HPDE6-E6E7 (cell line): ENCODE data around the gene PRKAG3.
"Not testable (repeated sequence)": the region's sequence is repeated elsewhere in the genome, so short reads cannot be mapped to it uniquely, and the experiment has no call there.

Experiments used
- DNase-seq: peaks from one replicate; pipeline ENCODE4 v3.0.0; 2011; ENCODE audit warnings: missing footprints; ENCODE audit errors: extremely low spot score

PRKAG3 gene

DNA sequence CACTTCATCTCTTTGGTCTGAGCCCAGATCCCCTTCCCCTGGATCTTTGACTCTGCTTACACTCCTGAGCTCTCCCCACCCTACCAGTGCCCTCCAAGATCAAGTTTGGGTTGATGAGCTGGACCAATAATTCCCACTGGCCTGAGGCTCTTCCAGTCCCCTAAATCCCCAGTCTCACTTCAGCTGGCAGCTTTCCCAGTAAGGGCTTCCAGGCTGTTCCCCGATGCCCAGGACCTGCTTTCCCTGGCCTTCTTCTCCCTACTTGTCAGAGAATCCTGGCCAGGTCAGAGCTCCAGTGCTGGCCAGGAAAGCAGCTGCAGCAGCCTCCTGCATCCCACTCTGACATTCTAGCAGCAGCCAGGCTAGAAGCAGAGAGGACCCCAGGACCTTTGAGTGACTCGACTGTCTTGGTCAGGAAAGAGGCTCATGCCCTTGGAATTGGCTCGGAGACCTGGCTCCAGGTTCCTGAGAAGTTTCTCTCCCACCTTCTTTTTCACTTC lies 31.5 kb upstream of the PRKAG3 start:
- DNase-seq = no peak

DNA sequence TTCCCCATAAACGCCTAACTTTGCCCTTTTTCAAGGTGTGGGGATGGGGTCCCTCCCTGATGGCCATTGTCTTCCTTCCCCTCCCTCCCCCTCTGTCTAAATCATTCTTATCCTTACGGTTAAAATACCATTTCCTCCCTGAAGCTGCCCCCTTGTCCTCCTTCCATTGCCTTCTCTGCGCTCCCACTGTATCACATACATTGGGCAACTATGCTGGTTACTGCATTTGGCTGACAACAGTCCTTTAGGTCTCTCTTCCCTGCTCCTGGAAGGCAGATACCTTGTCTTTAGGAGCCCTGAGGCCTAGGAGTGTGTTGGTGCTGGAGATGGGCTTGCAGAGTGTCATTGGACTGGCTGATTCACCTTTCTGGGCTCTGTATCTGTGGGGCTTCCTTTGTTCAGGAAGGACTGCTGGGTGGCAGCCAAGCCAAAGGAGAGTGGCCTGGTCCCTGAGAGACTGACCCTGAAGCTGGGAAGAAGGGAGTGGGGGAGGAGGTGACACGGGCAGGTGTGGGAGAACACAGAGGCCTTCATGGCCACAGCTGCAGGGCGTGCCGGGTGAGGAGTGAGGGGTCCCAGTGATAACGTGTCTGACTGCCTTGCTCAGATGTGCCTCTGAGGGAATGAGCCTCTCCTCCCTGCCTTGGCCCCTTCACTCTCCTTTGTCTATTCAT lies 30.2 kb upstream of the PRKAG3 start:
- no peak for DNase-seq

DNA sequence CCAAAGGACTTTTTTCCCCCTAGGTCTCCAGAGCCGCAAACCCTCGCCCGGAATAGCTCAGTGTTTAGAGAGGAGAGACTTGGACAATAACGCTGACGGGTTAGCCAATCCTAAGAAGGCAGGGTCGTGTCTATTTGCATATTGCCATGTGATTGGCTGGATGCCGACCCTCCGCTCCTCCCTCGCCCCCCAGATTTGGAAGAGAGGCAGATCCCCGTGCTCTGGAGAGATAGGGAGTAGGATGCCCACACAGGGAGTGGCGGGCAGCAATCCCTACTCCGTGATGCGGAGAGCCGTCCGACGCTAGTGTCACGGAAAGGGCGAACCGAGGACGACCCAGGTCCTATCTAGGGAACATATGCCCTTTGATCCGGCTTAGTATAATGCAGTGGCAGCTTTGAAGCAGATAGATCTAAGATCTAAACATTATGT lies 29.4 kb upstream of the PRKAG3 start:
- DNase-seq = no peak

DNA sequence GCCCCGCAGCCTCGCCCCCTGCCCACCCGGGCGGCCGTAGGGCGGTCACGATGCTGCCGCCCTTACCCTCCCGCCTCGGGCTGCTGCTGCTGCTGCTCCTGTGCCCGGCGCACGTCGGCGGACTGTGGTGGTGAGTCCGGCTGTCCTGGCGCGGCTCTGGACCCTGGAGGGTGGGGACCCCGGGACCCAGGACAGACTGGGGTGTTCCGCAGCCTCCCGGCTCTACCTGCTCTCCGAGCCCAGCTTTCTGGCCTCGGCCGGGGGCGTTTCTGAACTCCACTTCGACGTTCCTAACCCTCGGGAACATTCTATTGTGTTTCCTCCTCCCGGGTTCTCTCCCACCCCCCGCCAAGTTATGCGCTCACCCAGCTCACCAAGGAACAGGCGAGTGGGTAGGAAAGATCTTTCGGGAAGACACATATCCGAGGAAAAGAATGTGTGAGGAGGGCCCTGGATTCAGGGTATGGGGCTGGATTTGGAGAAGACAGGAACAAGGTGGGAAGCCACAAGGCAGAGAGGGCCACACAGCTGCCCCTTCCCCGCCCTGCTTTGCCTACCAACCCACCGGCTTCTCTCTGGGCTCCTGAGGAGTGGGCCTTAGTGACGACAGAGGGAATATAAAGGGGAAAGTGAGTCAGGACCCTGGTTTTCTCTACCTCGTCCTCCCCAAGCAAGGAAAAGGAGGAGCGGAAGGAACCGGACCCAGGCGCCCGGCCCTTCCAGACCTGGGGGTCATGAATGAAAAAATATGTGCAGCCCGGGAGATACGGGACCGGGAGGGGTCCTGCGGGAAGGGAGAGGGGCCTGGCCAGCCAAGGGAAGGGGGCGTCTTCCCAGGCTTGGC lies 28.6 kb upstream of the PRKAG3 start:
- no peak for DNase-seq

DNA sequence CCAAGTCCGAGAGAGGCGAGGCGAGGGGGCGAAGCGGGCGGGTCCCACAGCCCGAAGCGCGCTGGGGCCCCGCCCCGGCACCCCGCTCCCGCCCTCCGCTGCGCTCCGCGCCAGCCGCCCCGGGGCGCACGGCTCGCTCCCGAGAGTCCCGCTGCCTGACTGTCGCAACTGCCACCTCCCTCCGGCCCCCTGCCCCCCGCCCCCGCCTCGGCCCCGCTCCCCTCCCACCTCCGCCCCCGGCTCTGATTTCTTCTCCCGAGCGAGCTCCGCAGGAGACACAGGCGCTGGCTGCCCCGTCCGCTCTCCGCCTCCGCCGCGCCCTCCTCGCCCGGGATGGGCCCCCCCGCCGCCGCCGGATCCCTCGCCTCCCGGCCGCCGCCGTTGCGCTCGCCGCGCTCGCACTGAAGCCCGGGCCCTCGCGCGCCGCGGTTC lies 28.0 kb upstream of the PRKAG3 start, which contains the start of gene WNT6:
WNT6 (plus strand) TSS at position 250 of the 432 bp plus-strand sequence. CDS start 233 bp downstream, outside the sequence.
- no peak for DNase-seq

DNA sequence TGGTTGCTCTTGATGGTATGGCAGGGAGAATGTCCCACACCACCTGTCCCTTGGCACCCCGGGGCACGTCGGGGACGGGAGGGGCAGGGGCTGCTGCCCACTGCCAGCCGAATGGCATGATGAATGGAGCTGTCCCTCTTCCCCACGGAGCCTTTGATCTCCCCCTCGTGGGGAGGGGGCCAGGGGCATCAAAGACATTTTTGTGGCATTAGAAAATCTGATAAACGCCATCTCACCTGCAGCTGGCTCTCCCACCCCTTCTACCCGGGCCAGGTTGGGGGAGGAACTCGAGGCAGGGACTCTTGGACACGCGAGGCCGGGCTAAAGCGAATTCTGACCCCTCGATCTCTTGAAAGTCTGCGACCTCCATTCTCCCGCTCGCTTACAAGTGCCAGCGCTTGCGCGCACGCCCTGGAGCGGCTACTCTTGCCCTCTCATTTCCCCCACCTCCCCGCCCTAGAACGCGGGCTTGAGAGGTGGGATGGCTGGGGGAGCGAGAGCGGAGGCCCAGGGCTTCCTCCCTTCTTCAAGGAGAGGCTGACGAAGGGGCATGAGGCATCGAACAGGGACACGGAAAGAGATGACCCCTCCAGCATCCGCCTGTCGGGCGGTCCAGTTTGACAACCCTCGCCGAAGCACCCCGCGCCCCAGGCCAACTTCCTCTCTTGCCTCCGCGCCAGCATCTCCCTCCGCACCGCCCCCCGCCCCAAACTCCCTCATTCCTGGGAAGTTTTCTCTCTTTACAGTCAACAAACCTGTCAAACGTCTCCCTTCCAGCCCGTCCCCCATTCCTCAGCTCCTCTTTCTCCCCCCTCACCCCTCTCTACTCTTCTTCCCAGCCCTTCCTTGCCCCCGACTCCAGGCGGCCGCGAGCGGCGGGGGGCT lies 27.3 kb upstream of the PRKAG3 start:
- DNase-seq = no peak

DNA sequence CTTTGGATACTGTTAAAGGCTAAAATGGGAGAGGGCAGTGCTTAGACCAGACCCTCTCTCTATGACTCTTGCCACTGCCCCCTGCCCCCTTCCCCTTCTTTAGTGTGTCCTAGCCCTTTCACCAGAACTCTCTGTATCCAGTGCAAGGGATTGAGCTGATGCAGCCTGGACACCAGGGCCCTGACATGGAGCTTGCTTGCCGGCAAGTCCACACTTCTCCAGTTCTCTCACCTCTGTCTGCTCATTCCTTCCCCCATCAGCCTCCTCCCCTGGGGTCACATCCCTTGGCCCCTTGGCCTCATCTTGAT lies 26.5 kb upstream of the PRKAG3 start:
- no peak for DNase-seq

DNA sequence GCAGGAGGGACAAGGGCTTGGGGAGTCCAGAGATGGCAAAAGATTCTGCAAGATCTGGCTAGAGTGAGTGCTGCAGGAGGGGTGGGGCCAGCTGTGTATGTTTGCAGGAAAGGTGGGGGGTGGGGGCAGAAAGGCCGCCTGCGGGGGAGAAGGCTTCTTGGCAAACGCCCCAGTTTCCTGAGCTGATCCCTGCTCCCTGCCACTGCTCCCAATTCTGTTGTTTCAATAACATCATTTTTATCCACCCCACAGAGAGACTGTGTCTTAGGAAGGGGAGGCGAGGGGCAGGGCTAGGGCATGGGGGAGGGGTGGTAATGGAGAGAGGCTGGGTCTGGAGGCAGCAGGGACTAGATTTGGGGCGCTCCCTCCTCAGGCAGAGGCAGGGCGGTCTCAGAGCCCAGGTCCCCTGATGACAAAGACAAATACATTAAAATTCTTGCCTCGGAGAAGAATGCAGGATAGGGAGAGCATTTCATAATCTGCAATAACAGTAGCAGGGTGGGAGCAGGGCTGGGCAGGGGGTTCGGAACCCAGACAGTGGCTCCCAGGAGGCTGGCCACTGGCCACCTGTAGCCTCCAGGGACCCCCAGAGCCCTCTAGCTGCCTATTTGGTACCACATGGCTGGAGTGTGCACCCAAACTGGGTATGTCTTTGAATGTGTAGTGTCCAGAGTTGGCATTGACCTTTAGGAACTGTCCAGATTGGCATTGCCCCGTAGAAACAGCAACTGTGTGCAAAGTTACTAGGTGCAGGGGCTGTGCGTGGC lies 26.0 kb upstream of the PRKAG3 start:
- no peak for DNase-seq

DNA sequence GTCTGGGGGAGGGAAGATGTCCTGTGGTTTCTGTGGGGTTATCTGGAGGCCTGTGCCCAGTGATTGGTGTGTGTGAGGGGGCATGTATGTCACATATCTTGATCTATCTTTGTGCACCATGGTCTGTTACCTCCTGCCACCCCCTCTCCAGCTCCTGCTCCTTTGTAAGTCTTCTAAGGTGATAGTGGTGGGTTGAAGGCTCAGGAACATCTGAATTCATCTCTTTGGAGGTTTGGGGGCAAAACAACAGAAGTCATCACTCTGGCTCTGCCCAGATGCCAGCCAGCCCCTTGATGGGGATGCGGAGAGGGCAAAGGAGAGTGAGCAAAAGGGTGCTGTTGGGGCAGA lies 25.3 kb upstream of the PRKAG3 start:
- no peak for DNase-seq

DNA sequence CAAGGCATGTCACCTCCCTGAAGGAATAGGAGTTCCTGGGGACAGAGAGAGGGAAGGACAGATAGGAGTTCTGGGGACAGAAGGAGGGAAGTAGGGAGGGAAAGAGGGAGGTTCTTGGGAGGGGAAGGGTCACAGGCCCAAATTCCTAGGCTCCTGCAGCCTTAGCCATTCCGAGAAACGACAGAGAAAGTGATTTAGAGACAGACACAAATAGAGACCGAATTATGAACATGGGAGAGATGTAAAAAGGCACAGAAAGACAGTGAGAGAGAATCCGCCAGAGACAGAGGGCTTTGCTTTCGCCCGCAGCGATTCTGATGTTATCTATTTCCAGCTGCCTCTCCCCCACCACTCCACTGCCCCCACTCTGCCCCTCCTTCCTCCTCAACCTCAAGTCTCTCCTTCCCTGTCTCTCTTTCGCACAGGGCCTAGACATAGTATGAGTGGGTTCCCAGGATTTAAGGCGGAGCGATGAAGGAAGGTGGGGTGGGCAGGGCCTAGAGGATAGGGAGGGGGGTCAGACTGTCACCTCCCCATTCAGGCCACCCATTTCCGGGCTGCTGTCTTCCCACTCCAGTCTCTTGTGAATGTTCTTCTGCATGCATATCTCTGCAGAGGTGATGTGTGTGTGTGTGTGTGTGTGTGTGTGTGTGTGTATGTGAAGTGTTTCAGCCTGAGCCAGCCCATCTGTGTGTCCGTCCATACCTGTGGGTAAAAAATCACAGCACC lies 24.7 kb upstream of the PRKAG3 start:
- DNase-seq = no peak

DNA sequence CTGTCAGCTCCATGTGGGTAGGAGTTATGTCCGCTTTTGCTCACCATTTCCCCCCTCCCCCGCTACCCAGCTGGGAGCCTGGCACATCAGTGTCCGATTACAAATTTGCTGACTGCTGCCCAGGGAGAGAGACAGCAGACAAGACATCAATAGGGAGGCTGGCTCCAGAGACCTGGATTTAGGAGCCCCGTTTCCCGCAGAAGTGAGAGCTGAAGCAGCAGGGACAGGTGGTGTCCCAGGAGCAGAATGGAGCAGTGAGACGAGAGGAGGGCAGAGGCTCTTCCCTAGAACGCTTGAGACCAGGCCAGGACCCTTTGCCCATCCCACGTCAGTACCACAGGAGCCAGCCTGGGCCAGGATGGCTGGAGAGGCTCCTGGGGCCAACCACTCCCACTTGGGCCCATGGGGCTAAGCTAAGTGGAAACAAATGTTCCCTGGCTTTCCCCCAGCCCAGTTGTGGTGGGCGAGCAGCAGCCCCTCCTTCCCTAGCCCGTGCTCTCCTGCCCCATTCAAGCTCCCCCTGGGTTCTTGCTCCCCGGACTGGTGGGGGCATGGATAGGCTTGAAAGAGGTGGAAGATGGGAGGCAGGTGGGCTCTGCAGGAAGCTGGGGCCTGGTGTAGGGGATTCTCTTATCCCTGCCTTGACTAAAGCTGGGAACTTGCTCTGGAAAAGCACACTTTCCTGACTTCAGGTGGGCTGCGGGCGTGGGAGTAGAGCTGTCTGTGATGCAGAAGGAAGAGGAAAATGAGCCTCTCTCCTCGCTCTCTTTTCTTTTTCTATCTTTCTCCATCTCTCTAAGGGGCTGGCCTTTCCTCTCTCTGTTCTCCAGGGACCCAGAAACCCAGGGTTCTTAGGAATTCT lies 23.9 kb upstream of the PRKAG3 start:
- DNase-seq = no peak

DNA sequence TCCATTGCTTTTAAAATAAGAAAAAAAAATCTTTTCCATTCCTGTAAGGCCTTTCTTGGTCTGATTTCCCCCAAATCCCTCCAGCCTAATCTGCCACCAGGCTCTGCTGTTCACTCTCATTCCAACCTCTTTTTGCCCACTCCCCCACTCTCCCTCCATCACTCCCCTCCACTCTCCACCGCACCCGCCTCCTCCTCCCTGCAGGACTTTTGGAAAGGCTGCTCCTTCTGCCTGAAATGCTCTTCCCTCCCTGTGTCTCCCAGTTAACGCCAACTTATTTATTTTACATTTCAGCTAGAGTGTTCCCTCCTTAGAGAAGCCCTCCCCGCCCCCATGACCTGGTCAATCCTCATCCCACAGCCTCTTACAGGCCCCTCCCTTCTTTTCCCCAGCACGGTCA lies 23.3 kb upstream of the PRKAG3 start:
- no peak for DNase-seq

DNA sequence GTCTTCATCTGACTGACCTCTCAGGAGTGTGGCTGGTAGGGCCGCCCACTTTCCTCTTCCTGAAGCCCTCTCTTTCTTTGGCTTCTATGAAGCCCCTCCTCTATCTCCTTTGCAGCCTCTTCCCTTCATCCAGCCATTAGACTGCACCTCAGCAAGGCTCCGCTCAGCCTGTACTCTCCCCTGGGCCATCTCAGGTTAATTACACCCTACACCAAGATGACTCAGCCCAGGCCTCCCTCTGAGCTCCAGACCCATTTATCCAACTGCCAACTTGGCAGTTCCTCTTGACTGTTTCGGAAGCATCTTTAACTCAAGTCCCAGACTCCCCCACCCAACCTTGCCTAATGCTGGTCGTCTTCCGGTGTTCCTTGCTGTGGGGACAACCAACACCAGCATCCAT lies 22.2 kb upstream of the PRKAG3 start:
- peak; percentile 60 for DNase-seq

DNA sequence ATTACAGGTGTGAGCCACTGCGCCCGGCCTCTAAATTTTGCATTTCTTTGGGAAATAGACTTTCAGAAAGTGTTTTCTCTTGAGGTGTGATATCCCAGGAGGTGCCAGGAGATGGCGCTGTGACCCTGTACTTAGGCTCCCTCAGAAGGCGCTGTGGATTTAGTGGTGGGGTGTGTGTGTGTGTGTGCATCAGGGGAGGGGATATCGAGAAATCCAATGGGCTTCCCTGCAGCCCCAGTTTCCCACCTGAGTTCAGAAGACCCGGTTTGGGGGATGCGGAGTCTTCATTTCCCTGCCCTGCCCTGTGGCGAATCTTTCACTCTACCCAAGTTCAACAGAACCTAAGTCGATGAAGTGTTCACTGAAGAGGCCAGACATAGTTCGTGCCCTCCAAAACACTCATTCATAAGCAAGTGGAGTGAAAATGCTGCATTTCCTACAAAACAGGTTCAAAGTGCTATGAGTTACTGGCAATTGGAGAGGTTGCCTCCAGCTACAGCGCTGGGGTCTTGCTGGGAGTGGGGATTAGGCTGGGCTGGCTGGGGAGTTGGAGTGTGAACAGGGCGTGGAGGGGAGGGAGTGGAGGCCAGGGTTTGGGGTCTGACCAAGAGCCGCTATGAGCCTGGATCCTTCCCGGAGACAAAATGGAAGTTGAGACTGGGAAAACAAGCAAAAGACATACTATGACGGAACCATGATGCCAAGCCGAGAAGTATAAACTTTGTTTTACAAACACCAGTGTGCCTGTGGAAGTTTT lies 21.5 kb upstream of the PRKAG3 start:
- no peak for DNase-seq

DNA sequence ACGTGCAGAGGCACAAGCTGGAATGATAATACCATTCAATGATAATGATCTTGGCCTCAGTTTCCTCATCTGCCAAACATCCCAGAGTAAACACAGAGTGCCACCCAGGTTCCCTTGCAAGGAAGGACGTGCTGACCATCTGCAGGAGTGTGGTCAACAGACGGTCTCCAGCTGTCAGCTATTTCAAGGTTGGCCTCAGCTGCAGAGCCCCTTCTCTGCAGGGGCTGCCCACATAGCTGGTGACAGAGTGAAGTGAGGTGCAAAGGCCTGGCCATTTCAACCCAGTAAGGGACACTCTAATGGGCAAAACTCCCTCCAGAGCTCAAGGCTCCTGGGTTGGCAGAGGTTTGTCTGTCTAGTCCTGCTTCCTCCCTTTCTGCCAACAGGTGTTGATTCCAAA lies 19.7 kb upstream of the PRKAG3 start:
- no peak for DNase-seq

DNA sequence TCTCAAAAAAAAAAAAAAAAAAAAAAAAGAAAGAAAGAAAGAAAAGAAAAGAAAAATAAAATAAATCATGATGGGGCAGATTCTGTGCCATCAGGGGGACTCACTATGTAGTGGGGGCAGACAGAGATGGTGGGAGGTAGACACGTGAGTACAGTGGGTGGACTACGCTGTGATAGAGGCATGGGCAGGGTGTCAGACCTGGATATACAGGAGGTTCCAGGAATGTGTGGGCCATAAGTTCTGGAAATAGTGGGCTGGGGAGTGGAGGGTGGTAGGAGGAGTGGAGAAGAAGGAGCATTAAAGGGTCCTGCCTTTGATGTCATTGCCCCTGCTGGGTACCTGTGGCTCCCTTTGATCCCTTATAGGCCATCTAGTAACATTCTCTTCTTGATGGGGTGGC lies 19.2 kb upstream of the PRKAG3 start:
- DNase-seq = no peak

DNA sequence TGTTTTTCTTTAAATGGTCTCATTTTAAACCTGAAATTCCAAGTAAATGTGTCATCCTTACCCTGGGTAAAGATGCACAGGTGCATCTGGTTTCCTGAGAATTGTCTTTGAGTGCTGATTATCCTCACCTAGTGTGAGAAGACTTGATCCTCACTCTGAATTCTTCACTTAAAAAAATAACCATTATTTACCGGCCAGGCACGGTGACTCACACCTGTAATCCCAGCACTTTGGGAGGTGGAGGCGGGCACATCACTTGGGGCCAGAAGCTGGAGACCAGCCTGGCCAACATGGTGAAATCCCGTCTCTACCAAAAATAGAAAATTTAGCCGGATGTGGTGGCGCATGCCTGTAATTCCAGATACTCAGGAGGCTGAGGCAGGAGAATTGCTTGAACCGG lies 18.1 kb upstream of the PRKAG3 start:
- no peak for DNase-seq

DNA sequence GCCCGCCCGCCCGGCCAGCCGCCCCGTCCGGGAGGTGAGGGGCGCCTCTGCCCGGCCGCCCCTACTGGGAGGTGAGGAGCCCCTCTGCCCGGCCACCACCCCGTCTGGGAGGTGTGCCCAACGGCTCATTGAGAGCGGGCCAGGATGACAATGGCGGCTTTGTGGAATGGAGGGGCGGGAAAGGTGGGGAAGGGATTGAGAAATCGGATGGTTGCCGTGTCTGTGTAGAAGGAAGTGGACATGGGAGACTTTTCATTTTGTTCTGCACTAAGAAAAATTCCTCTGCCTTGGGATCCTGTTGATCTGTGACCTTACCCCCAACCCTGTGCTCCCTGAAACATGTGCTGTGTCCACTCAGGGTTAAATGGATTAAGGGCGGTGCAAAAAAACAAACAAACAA lies 15.4 kb upstream of the PRKAG3 start:
- DNase-seq = not testable (repeated sequence)

DNA sequence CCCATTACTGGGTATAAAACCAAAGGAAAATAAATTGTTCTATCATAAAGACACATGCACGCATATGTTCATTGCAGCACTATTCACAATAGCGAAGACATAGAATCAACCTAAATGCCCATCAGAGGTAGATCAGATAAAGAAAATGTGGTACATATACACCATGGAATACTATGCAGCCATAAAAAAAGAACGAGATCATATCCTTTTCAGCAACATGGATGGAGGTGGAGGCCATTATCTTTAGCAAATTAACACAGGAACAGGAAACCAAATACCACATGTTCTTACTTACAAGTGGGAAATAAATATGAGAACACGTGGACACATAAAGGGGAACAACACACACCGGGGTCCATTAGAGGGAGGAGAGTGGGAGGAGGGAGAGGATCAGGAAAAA lies 12.7 kb upstream of the PRKAG3 start:
- DNase-seq = not testable (repeated sequence)
